Neural progenitor cell (in vitro differentiated cells): ENCODE measurements around the gene OR10J5. TPM values are rescaled to one million over a fixed set of nuclear protein-coding genes. Genes with fewer than 3 reads are reported as not detected.

Experiments
- DNase-seq: peaks from one replicate; pipeline ENCODE4 v3.0.0-alpha.2; 2016; ENCODE audit warnings: low spot score
- H2AFZ ChIP-seq: fragments of 200-600 bp; sonication (generic); replicated peaks from 2 replicates; pipeline ENCODE4 v1.6.1; 2016; ENCODE audit warnings: antibody characterized with exemption
- H3F3A ChIP-seq: fragments of 200-600 bp; sonication (generic); 2 replicates; pipeline ENCODE4 v1.6.1; 2016; ENCODE audit warnings: antibody characterized with exemption, low read depth
- H3K27ac ChIP-seq: fragments of 200-600 bp; sonication (generic); 2 replicates; pipeline ENCODE4 v1.5.1; 2016; ENCODE audit warnings: mild to moderate bottlenecking
- H3K27me3 ChIP-seq: fragments of 200-600 bp; sonication (generic); 2 replicates; pipeline ENCODE4 v1.6.1; 2016; ENCODE audit warnings: mild to moderate bottlenecking, moderate library complexity
- H3K36me3 ChIP-seq: fragments of 200-600 bp; sonication (generic); 2 replicates; pipeline ENCODE4 v1.5.1; 2016
- H3K4me1 ChIP-seq: fragments of 200-600 bp; sonication (generic); 2 replicates; pipeline ENCODE4 v1.6.1; 2016; ENCODE audit warnings: mixed run types
- H3K4me2 ChIP-seq: fragments of 200-600 bp; sonication (generic); 2 replicates; pipeline ENCODE4 v1.6.1; 2016
- H3K4me3 ChIP-seq: fragments of 200-600 bp; sonication (generic); 2 replicates; pipeline ENCODE4 v1.5.1; 2016
- H3K79me2 ChIP-seq: fragments of 200-600 bp; sonication (generic); 2 replicates; pipeline ENCODE4 v1.6.1; 2016; ENCODE audit warnings: low read depth
- H3K9ac ChIP-seq: fragments of 200-600 bp; sonication (generic); 2 replicates; pipeline ENCODE4 v1.6.1; 2016
- H3K9me3 ChIP-seq: fragments of 200-600 bp; sonication (generic); 2 replicates; pipeline ENCODE4 v1.5.1; 2016; ENCODE audit warnings: low read depth
- H4K20me1 ChIP-seq: fragments of 200-600 bp; sonication (generic); 2 replicates; pipeline ENCODE4 v1.6.1; 2016; ENCODE audit warnings: low read depth
- H3K27ac Mint-ChIP-seq: 3 replicates; pipeline ENCODE4 v1.8.0; 2021; ENCODE audit warnings: mixed read lengths
- H3K27me3 Mint-ChIP-seq: 2 replicates; pipeline ENCODE4 v1.8.0; 2022; ENCODE audit warnings: low read depth, mild to moderate bottlenecking, inconsistent platforms, moderate library complexity, mixed read lengths; ENCODE audit not compliant: insufficient read depth
- H3K36me3 Mint-ChIP-seq: 3 replicates; pipeline ENCODE4 v1.8.0; 2021; ENCODE audit warnings: mixed read lengths
- H3K4me1 Mint-ChIP-seq: 3 replicates; pipeline ENCODE4 v1.8.0; 2021; ENCODE audit warnings: mixed read lengths
- H3K4me3 Mint-ChIP-seq: 3 replicates; pipeline ENCODE4 v1.8.0; 2021; ENCODE audit warnings: mild to moderate bottlenecking, moderate library complexity, mixed read lengths
- H3K9me3 Mint-ChIP-seq: 3 replicates; pipeline ENCODE4 v1.8.0; 2020; ENCODE audit warnings: mixed read lengths
- EZH2 ChIP-seq: fragments of 200-600 bp; sonication (generic); IDR thresholded peaks from 2 replicates; pipeline ENCODE4 v1.6.1; 2017; ENCODE audit warnings: antibody characterized with exemption, mild to moderate bottlenecking, moderate library complexity
- EZH2phosphoT487 ChIP-seq: fragments of 200-600 bp; sonication (generic); IDR thresholded peaks from 2 replicates; pipeline ENCODE4 v1.6.1; 2017; ENCODE audit warnings: antibody characterized with exemption
- total RNA-seq: library from RNA; depleted of rRNA; stranded (reverse); fragments of >200 nt; gene quantifications from 2 replicates; pipeline ENCODE4 v1.2.3, GENCODE V29; 2015; ENCODE audit warnings: low replicate concordance
- TF ChIP-seq, protein P1 (sequence below): fragments of 200-600 bp; sonication (generic); IDR thresholded peaks from 2 replicates; pipeline ENCODE4 v1.5.1; 2017; ENCODE audit warnings: antibody characterized with exemption, mild to moderate bottlenecking

The OR10J5 gene
- total RNA-seq, 1 donor from 2014 or later: not detected

DNA sequence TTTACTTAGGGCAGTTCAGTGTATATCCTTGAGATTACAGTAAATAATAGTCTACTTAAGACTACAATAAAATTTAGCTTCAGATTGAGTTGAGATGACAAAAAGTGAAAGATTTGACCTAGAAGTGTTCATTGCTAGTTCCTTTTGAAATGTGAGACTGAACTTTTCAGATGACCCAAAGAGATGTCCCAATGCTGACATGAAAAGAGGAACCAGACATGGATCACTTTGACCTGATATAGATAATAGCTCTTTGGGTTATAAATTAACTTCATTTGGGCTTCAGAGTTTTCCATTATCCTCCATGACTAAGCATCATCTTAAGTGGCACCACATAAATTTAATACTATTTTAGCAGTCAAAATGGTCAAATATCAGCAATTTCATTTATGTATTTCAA, 25.7 kb upstream of the OR10J5 start:
- Mint-ChIP-seq H3K9me3 (no peaks in the 10 kb centered on the region), H3K27ac (no peak overlapping the region), H3K36me3 (no peaks in the 10 kb centered on the region), H3K4me1 (peaks cover 21% of the 10 kb centered on the region), H3K4me3 (no peak overlapping the region), H3K27me3 (no peaks in the 10 kb centered on the region)
- Histone ChIP-seq H3K4me2 (no peak overlapping the region), H2AFZ (no peak overlapping the region), H4K20me1 (no peaks in the 10 kb centered on the region), H3K9me3 (peaks cover 35% of the 10 kb centered on the region), H3F3A (no peaks in the 10 kb centered on the region), H3K27ac (no peak overlapping the region), H3K9ac (no peak overlapping the region), H3K4me1 (no peaks in the 10 kb centered on the region), H3K4me3 (no peak overlapping the region), H3K27me3 (no peaks in the 10 kb centered on the region), H3K36me3 (no peaks in the 10 kb centered on the region), H3K79me2 (no peaks in the 10 kb centered on the region)
- TF ChIP-seq, protein P1, sequence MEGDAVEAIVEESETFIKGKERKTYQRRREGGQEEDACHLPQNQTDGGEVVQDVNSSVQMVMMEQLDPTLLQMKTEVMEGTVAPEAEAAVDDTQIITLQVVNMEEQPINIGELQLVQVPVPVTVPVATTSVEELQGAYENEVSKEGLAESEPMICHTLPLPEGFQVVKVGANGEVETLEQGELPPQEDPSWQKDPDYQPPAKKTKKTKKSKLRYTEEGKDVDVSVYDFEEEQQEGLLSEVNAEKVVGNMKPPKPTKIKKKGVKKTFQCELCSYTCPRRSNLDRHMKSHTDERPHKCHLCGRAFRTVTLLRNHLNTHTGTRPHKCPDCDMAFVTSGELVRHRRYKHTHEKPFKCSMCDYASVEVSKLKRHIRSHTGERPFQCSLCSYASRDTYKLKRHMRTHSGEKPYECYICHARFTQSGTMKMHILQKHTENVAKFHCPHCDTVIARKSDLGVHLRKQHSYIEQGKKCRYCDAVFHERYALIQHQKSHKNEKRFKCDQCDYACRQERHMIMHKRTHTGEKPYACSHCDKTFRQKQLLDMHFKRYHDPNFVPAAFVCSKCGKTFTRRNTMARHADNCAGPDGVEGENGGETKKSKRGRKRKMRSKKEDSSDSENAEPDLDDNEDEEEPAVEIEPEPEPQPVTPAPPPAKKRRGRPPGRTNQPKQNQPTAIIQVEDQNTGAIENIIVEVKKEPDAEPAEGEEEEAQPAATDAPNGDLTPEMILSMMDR: no peak
- no peak for TF ChIP-seq EZH2
- no peak for TF ChIP-seq EZH2phosphoT487
- no peak for DNase-seq

- Histone ChIP-seq H3K4me1 (no peaks in the 10 kb centered on the region), H2AFZ (no peak overlapping the region), H3K4me2 (no peak overlapping the region), H3K79me2 (no peaks in the 10 kb centered on the region), H3K9ac (no peak overlapping the region), H3K27me3 (no peaks in the 10 kb centered on the region), H3K9me3 (peaks cover 28% of the 10 kb centered on the region), H4K20me1 (no peaks in the 10 kb centered on the region), H3K27ac (no peak overlapping the region), H3F3A (no peaks in the 10 kb centered on the region), H3K4me3 (no peak overlapping the region), H3K36me3 (no peaks in the 10 kb centered on the region)
- Mint-ChIP-seq H3K9me3 (no peaks in the 10 kb centered on the region), H3K4me1 (peaks cover 21% of the 10 kb centered on the region), H3K36me3 (no peaks in the 10 kb centered on the region), H3K27me3 (no peaks in the 10 kb centered on the region), H3K27ac (no peak overlapping the region), H3K4me3 (no peak overlapping the region)
- TF ChIP-seq, protein P1: no peak
- TF ChIP-seq EZH2: no peak
- no peak for TF ChIP-seq EZH2phosphoT487
- DNase-seq: no peak
Measured at GRCh38 chr1:159560599-159560998, 24.8 kb upstream of the OR10J5 start.

GRCh38 chr1:159556931-159557369, 21.1 kb upstream of the OR10J5 start:
- Histone ChIP-seq H3K27me3 (no peaks in the 10 kb centered on the region), H3K9me3 (peaks cover 26% of the 10 kb centered on the region), H4K20me1 (no peaks in the 10 kb centered on the region), H3K4me2 (no peak overlapping the region), H3F3A (no peaks in the 10 kb centered on the region), H2AFZ (no peak overlapping the region), H3K9ac (no peak overlapping the region), H3K79me2 (no peaks in the 10 kb centered on the region), H3K4me1 (no peaks in the 10 kb centered on the region), H3K36me3 (no peaks in the 10 kb centered on the region), H3K4me3 (no peak overlapping the region), H3K27ac (no peak overlapping the region)
- Mint-ChIP-seq H3K27ac (no peak overlapping the region), H3K4me1 (peaks cover 8% of the 10 kb centered on the region), H3K4me3 (no peak overlapping the region), H3K36me3 (no peaks in the 10 kb centered on the region), H3K27me3 (peaks cover 3% of the 10 kb centered on the region), H3K9me3 (no peaks in the 10 kb centered on the region)
- TF ChIP-seq, protein P1: no peak
- TF ChIP-seq EZH2: no peak
- TF ChIP-seq EZH2phosphoT487: no peak
- DNase-seq: no peak
